ENCODE measurements around the gene EPHB1.

The EPHB1 gene

DNA sequence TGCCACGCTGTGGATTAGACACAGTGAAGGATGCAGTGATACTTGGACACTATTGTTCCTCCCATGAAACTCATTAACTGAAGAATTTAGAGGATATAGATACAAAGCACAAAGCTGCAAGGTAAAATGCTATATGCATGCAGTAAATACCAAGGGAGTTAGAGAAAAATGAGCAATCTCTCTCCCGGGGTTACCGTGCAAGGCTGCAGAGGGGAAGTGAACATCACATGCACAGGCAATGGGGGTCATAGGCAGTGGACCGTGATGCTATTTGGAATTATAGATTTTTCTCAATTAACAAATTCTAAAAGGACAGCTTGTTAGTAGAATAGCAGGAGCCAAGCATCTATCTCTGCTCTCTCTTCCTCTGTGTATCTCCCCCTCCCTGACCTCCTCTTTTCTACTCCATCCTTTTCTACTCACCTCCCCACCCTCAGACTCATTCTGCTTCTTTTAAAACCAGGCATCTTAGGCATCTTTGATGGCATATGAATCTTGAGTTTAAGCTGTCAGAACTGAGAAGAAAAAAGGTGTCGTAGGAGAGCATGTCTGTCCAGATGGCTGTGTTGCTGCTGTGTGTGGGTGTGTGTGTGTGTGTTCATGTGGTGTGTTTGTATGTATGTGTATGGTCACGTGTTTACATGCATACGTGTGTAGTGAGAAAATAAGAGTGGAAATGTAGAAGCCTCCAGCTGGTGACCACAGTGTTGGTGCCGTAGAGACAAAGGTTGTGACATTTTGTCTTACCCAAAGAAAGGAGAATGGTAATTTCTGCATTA is 339.0 kb downstream of the EPHB1 start:
- DNase-seq (ENCODE audit: low read depth in 2 of 2): no peak

DNA sequence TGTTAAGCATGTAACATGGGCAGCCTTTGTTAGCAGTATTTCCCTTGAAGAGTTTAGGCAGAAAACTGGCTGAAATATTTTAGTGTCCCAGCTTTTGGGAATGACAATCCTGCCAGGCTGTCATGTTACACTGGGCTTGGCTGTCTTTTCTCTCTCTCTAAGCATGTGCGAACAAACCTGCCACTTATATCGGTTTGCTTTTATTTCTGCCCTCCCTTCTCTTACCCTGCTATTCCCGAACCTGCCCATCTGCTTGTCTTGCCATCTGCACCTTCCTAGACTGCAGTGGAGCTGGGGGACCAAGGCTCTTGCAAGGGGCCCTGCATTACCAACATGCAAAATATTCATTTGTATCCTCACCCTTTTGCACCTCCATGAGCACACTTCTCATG is 339.6 kb downstream of the EPHB1 start:
- no peak for DNase-seq (ENCODE audit: low read depth in 2 of 2)

DNA sequence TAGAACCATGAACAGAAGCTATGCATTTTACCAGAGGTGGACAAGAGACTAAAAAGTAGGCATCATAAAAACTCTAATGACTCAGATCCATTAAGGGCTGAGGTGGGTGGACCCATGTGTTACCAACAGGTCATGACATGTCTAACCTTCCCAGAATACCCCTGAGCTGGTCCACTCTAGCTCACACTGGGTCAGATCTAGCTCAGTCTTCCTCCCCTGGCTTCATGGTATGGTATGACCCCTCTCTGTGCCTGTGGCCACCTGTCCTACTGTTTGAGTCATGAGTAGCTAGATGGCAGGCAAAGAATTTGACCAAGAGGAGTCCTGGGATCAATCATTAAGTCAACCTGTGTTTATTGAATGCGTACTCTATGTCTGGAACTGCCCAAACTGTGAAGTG is 340.4 kb downstream of the EPHB1 start:
- DNase-seq (ENCODE audit: low read depth in 2 of 2): no peak

GRCh38 chr3:135136361-135137100 is 341.5 kb downstream of the EPHB1 start:
- DNase-seq (ENCODE audit: low read depth in 2 of 2): no peak

DNA sequence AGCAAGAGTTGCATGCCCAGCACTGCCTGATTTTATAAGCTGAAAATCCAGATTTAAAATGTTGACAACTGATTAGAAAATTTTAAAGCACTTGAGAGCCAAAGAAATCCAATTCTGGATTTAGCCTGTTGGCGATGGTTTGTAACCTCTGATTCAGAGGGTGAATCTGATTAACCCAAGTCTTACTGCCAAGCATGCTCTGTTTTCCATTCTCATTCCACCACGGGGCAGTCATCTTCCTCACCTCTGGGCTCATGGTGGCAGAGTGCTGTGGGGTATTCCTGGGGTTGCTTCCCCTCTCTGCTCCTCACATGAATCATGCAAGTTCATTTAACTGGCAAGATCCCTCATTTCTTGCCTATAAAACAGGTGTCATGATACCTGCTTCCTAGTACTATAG is 342.2 kb downstream of the EPHB1 start:
- no peak for DNase-seq (ENCODE audit: low read depth in 2 of 2)

GRCh38 chr3:135138776-135139175 is 343.7 kb downstream of the EPHB1 start:
- DNase-seq (ENCODE audit: low read depth in 2 of 2): no peak

GRCh38 chr3:135140591-135140990 is 345.5 kb downstream of the EPHB1 start:
- no peak for DNase-seq (ENCODE audit: low read depth in 2 of 2)

GRCh38 chr3:135141160-135141559 is 346.1 kb downstream of the EPHB1 start:
- DNase-seq (ENCODE audit: low read depth in 2 of 2): no peak

DNA sequence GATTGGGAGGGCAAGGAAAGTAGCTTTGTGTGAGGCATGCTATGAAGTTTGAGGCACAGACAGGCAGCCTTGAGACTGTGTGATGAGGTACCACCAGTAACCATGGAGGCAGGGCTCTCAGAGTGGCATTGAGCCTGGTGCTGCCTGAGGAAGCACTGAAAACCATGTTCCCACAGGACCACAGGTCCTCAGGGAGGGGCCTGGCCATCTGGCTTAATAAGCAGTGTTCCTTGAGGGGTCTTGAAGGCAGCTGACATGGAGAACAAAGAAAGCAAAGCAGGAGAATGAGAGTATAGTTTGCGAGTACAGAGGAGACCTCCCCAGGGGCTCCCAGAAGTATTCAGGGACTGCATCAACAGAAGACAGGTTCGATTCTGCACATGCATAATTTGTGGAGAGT is 346.6 kb downstream of the EPHB1 start:
- no peak for DNase-seq (ENCODE audit: low read depth in 2 of 2)

- no peak for DNase-seq (ENCODE audit: low read depth in 2 of 2)
Measured at GRCh38 chr3:135142530-135142929, 347.5 kb downstream of the EPHB1 start.

- DNase-seq (ENCODE audit: low read depth in 2 of 2): no peak
Measured at GRCh38 chr3:135143474-135143873, 348.4 kb downstream of the EPHB1 start.

DNA sequence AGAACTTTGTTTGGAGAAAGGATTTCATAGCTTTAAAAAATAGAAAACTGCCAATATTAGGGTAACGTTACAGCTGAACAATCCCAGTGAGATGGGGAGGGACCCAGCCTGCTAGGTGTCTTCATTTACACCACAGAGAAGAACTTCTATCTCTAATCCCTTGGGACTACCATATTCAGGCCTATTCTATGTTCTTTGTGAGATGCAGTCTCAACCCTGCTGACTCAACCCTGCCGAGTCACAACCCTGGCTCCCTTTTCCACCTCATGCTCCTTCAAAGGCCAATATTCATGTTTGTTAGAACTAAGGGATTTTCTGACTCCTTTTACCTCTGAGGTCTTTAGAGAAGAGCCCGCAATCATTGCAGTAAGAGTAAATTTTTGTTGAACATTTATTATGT is 350.5 kb downstream of the EPHB1 start:
- DNase-seq (ENCODE audit: low read depth in 2 of 2): no peak

DNA sequence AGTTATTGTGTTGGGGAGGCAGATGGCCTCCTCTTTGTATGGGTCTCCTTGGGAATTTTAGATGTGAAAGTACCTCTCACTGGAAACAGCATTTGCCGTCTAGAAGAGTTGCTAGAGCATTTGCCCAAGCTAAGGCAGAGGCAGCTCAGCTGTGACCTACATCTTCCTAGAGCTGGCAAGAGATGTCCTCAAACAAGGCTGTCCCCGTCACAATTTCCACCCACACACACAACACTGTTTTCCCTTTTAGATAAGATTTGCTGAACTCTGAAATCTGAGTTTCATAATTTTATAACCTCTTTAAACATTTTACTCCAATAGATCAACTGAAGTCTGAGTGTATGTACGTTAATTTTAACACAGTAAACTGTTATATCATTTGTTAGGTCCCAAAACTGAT is 352.6 kb downstream of the EPHB1 start:
- no peak for DNase-seq (ENCODE audit: low read depth in 2 of 2)

GRCh38 chr3:135148398-135149020 is 353.4 kb downstream of the EPHB1 start:
- DNase-seq (ENCODE audit: low read depth in 2 of 2): no peak

- DNase-seq (ENCODE audit: low read depth in 2 of 2): no peak
Measured at GRCh38 chr3:135149707-135150681, 354.9 kb downstream of the EPHB1 start.

- no peak for DNase-seq (ENCODE audit: low read depth in 2 of 2)
Measured at GRCh38 chr3:135154186-135154585, 359.1 kb downstream of the EPHB1 start.

- DNase-seq (ENCODE audit: low read depth in 2 of 2): no peak
Measured at GRCh38 chr3:135155228-135155627, 360.2 kb downstream of the EPHB1 start.

- no peak for DNase-seq (ENCODE audit: low read depth in 2 of 2)
Measured at GRCh38 chr3:135155791-135156190, 360.7 kb downstream of the EPHB1 start.

GRCh38 chr3:135157045-135157740 is 362.1 kb downstream of the EPHB1 start:
- DNase-seq (ENCODE audit: low read depth in 2 of 2): no peak

- no peak for DNase-seq (ENCODE audit: low read depth in 2 of 2)
Measured at GRCh38 chr3:135158520-135158919, 363.5 kb downstream of the EPHB1 start.

DNA sequence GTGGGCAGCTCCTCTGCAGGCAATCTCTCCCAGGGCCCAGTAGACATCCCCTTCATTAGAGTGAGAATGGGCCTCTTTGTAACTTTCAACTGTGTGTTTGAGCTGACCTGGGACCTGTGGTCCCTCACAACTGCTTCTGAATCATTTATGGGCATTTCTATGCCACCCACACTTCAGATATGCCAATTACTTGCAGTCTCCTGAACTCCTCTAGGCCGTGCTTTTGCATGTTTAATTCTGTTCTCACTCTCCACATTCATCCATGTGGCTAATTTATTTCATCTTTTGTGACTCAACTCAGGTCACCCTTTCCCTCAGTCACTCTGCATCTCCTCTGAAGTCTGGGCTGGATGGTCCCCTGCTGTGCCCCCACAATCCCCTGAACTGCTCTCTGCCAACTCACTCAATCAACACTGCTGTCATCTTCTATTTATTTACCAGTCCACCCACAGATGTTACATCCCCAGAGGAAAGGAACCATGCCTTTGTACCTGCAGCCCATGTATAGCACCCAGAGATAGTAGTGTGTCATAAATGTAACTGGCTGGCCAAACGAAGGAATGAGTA is 364.7 kb downstream of the EPHB1 start:
- no peak for DNase-seq (ENCODE audit: low read depth in 2 of 2)

All from stimulated activated CD4-positive, alpha-beta T cell treated with anti-CD3 and anti-CD28 coated beads, Interleukin-1b, Interleukin-23, amount 100 ng/mL, for 4 hours (primary cell).